ENCODE results near the gene ADAMTSL1.
A peak's percentile ranks its signal among the peaks of the same experiment; 100 is the strongest.

Gene ADAMTSL1

GRCh38 chr9:18700714-18701113, 226.8 kb downstream of the ADAMTSL1 start:
- Histone ChIP-seq H3K9me3 (ENCODE audit: control insufficient read depth, insufficient read depth, low read depth, low read length) (no peaks in the 10 kb centered on the region), H3K36me3 (ENCODE audit: control insufficient read depth in 2 of 2, insufficient read depth in 1 of 2, low read length in 2 of 2) (no peaks in the 10 kb centered on the region), H3K4me3 (ENCODE audit: low read depth, low read length) (no peak overlapping the region), H3K4me1 (ENCODE audit: control insufficient read depth, insufficient read depth, low read length) (0 out of 2 replicates have a peak, but pooled peaks cover 2% of the 10 kb centered on the region), H3K27ac (ENCODE audit: extremely low read depth, low read depth, low read length) (no peak overlapping the region)
- TF ChIP-seq GLIS1 (tag by site-specific recombination; IDR thresholded peaks at IDR 0.05) (no peak), ZBTB6 (tag by site-specific recombination; IDR thresholded peaks at IDR 0.05) (no peak), ZNF510 (tag by site-specific recombination; IDR thresholded peaks at IDR 0.05; ENCODE audit: insufficient replicate concordance) (peak; percentile 99), PRDM6 (tag by site-specific recombination; IDR thresholded peaks at IDR 0.05) (no peak), KLF16 (tag by site-specific recombination; IDR thresholded peaks at IDR 0.05) (no peak)
- POLR2A ChIA-PET: no interaction called here
- CTCF ChIA-PET: no interaction called here

- ChIA-PET CTCF (no interaction called here), POLR2A (no interaction called here)
- H3K27ac ChIP-seq (ENCODE audit: extremely low read depth, low read depth, low read length): no peak overlapping the region
- H3K9me3 ChIP-seq (ENCODE audit: control insufficient read depth, insufficient read depth, low read depth, low read length): no peaks in the 10 kb centered on the region
- no peaks in the 10 kb centered on the region for H3K36me3 ChIP-seq (ENCODE audit: control insufficient read depth in 2 of 2, insufficient read depth in 1 of 2, low read length in 2 of 2)
- 0 out of 2 replicates have a peak, but pooled peaks cover 2% of the 10 kb centered on the region for H3K4me1 ChIP-seq (ENCODE audit: control insufficient read depth, insufficient read depth, low read length)
- TF ChIP-seq MEIS1 (CRISPR knock-in tag; IDR thresholded peaks at IDR 0.05; ENCODE audit: borderline replicate concordance) (no peak), ZSCAN30 (tag by site-specific recombination; IDR thresholded peaks at IDR 0.05) (no peak)
- H3K4me3 ChIP-seq (ENCODE audit: low read depth, low read length): no peak overlapping the region
Measured at GRCh38 chr9:18703151-18703900, 229.4 kb downstream of the ADAMTSL1 start.

- H3K4me3 ChIP-seq (ENCODE audit: low read depth, low read length): no peak overlapping the region
- TF ChIP-seq SCRT2 (tag by site-specific recombination; IDR thresholded peaks at IDR 0.05): no peak
- TF ChIP-seq ZNF175 (tag by site-specific recombination; IDR thresholded peaks at IDR 0.05): no peak
- no peak for TF ChIP-seq ZNF549 (tag by site-specific recombination; IDR thresholded peaks at IDR 0.05)
- no peak for TF ChIP-seq ZNF501 (tag by site-specific recombination; IDR thresholded peaks at IDR 0.05)
- TF ChIP-seq FEZF1 (tag by site-specific recombination; IDR thresholded peaks at IDR 0.05): no peak
- CTCF ChIA-PET: interaction anchor here (0.7 kb wide), 1 partner anchor 167 kb away, joined by 4 read pairs; no protein-coding TSS in a partner anchor
- H3K36me3 ChIP-seq (ENCODE audit: control insufficient read depth in 2 of 2, insufficient read depth in 1 of 2, low read length in 2 of 2): no peaks in the 10 kb centered on the region
- H3K9me3 ChIP-seq (ENCODE audit: control insufficient read depth, insufficient read depth, low read depth, low read length): no peaks in the 10 kb centered on the region
- no peak overlapping the region for H3K27ac ChIP-seq (ENCODE audit: extremely low read depth, low read depth, low read length)
- 0 out of 2 replicates have a peak, but pooled peaks cover 2% of the 10 kb centered on the region for H3K4me1 ChIP-seq (ENCODE audit: control insufficient read depth, insufficient read depth, low read length)
- POLR2A ChIA-PET: no interaction called here
Measured at GRCh38 chr9:18703901-18704379, 230.0 kb downstream of the ADAMTSL1 start.

- CTCF ChIA-PET: interaction anchor here (0.7 kb wide), 1 partner anchor 69 kb away, joined by 3 read pairs; no protein-coding TSS in a partner anchor
- POLR2A ChIA-PET: no interaction called here
- H3K4me1 ChIP-seq (ENCODE audit: control insufficient read depth, insufficient read depth, low read length): 0 out of 2 replicates have a peak, but pooled peaks cover 2% of the 10 kb centered on the region
- H3K9me3 ChIP-seq (ENCODE audit: control insufficient read depth, insufficient read depth, low read depth, low read length): no peaks in the 10 kb centered on the region
- no peaks in the 10 kb centered on the region for H3K36me3 ChIP-seq (ENCODE audit: control insufficient read depth in 2 of 2, insufficient read depth in 1 of 2, low read length in 2 of 2)
- H3K27ac ChIP-seq (ENCODE audit: extremely low read depth, low read depth, low read length): no peak overlapping the region
- no peak overlapping the region for H3K4me3 ChIP-seq (ENCODE audit: low read depth, low read length)
- TF ChIP-seq ZEB2 (tag by site-specific recombination; IDR thresholded peaks at IDR 0.05) (no peak), ZNF626 (tag by site-specific recombination; IDR thresholded peaks at IDR 0.05) (no peak), ZFHX2 (tag by site-specific recombination; conservative IDR thresholded peaks at IDR 0.05) (no peak), ZNF791 (tag by site-specific recombination; IDR thresholded peaks at IDR 0.05) (no peak), ZNF26 (tag by site-specific recombination; IDR thresholded peaks at IDR 0.05) (no peak), ZBTB26 (tag by site-specific recombination; optimal IDR thresholded peaks at IDR 0.05) (no peak), ZNF114 (tag by site-specific recombination; IDR thresholded peaks at IDR 0.05) (no peak), ZNF394 (tag by site-specific recombination; IDR thresholded peaks at IDR 0.05; ENCODE audit: borderline replicate concordance) (no peak), ZNF132 (tag by site-specific recombination; IDR thresholded peaks at IDR 0.05; ENCODE audit: borderline replicate concordance) (no peak)
Measured at GRCh38 chr9:18705796-18706392, 231.9 kb downstream of the ADAMTSL1 start.
